ENCODE results near the gene PEAR1. TPM values are rescaled to one million over a fixed set of nuclear protein-coding genes. Genes with fewer than 3 reads are reported as not detected.

The PEAR1 gene
- total RNA-seq, 1 donor from 2014 or later: 50.7 TPM

GRCh38 chr1:156963621-156964020, 70.1 kb downstream of the PEAR1 start:
- no peak for TF ChIP-seq CTCF (IDR thresholded peaks at IDR 0.05; ENCODE audit: unreplicated experiment)
- no peak overlapping the region for H3K4me3 Mint-ChIP-seq (ENCODE audit: unreplicated experiment)
- H3K36me3 Mint-ChIP-seq (ENCODE audit: low read depth, unreplicated experiment): peaks cover 50% of the 10 kb centered on the region
- no peak for DNase-seq (ENCODE audit: low spot score)
- H3K4me1 Mint-ChIP-seq (ENCODE audit: unreplicated experiment): peaks cover 32% of the 10 kb centered on the region
- H3K27me3 Mint-ChIP-seq (ENCODE audit: unreplicated experiment): peaks cover 6% of the 10 kb centered on the region
- H3K9me3 Mint-ChIP-seq (ENCODE audit: unreplicated experiment): no peaks in the 10 kb centered on the region
- no peak overlapping the region for H3K27ac Mint-ChIP-seq (ENCODE audit: unreplicated experiment)

GRCh38 chr1:156964441-156964840, 70.9 kb downstream of the PEAR1 start:
- Mint-ChIP-seq H3K9me3 (ENCODE audit: unreplicated experiment) (no peaks in the 10 kb centered on the region), H3K4me3 (ENCODE audit: unreplicated experiment) (no peak overlapping the region), H3K36me3 (ENCODE audit: low read depth, unreplicated experiment) (peaks cover 44% of the 10 kb centered on the region), H3K27me3 (ENCODE audit: unreplicated experiment) (peaks cover 6% of the 10 kb centered on the region), H3K27ac (ENCODE audit: unreplicated experiment) (no peak overlapping the region), H3K4me1 (ENCODE audit: unreplicated experiment) (peaks cover 27% of the 10 kb centered on the region)
- TF ChIP-seq CTCF (IDR thresholded peaks at IDR 0.05; ENCODE audit: unreplicated experiment): no peak
- DNase-seq (ENCODE audit: low spot score): no peak

Small RNAs within 50 kb of the gene (microRNA-seq; reads per million reads assigned to microRNA genes)
- 4.7 reads per million, percentile 48 among the genes with 10 or more reads in this experiment for gene MIR765 (ENCODE audit: unreplicated experiment)

Other genes with a start within 250 kb of the PEAR1 start
- 111 TPM for gene NES, start 216.3 kb upstream of the PEAR1 start, total RNA-seq (ENCODE audit: unreplicated experiment)
- 9.5 TPM for gene CRABP2, start 188.1 kb upstream of the PEAR1 start, total RNA-seq (ENCODE audit: unreplicated experiment)
- 19.3 TPM for gene METTL25B, start 165.2 kb upstream of the PEAR1 start, total RNA-seq (ENCODE audit: unreplicated experiment)
- gene ISG20L2, start 165.0 kb upstream of the PEAR1 start, total RNA-seq (ENCODE audit: unreplicated experiment): 33.4 TPM
- 26.7 TPM for gene MRPL24, start 152.6 kb upstream of the PEAR1 start, total RNA-seq (ENCODE audit: unreplicated experiment)
- 175 TPM for gene HDGF, start 142.0 kb upstream of the PEAR1 start, total RNA-seq (ENCODE audit: unreplicated experiment)
- 91.9 TPM for gene PRCC, start 126.2 kb upstream of the PEAR1 start, total RNA-seq (ENCODE audit: unreplicated experiment)
- not detected for gene SH2D2A, start 76.9 kb upstream of the PEAR1 start, total RNA-seq (ENCODE audit: unreplicated experiment)
- gene INSRR, start 34.6 kb upstream of the PEAR1 start, total RNA-seq (ENCODE audit: unreplicated experiment): not detected
- 0.23 TPM for gene NTRK1, start 32.9 kb upstream of the PEAR1 start, total RNA-seq (ENCODE audit: unreplicated experiment)
- 0.95 TPM for gene LRRC71, start 26.9 kb downstream of the PEAR1 start, total RNA-seq (ENCODE audit: unreplicated experiment)
- 48.4 TPM for gene ARHGEF11, start 152.0 kb downstream of the PEAR1 start, total RNA-seq (ENCODE audit: unreplicated experiment)
- gene ETV3L, start 206.1 kb downstream of the PEAR1 start, total RNA-seq (ENCODE audit: unreplicated experiment): not detected
- 52.3 TPM for gene ETV3, start 244.7 kb downstream of the PEAR1 start, total RNA-seq (ENCODE audit: unreplicated experiment)

Data from endothelial cell (in vitro differentiated cells).